Loucy (cell line): ENCODE data around the gene SLCO4A1.
"Not testable (repeated sequence)": the region's sequence is repeated elsewhere in the genome, so short reads cannot be mapped to it uniquely, and the experiment has no call there.

Source experiments
- H2AFZ ChIP-seq: fragments of 200-600 bp; sonication (generic); 2 replicates; pipeline ENCODE4 v1.6.0; 2016; ENCODE audit warnings: antibody characterized with exemption, mild to moderate bottlenecking, low read length, moderate library complexity
- H3F3A ChIP-seq: fragments of 200-600 bp; 2 replicates; pipeline ENCODE4 v1.6.0; 2016; ENCODE audit warnings: antibody characterized with exemption, low read depth, mild to moderate bottlenecking
- H3K27me3 ChIP-seq: fragments of 200-600 bp; sonication (generic); 2 replicates; pipeline ENCODE4 v1.6.1; 2014; ENCODE audit warnings: low read length, mild to moderate bottlenecking; ENCODE audit not compliant: insufficient read depth, poor library complexity, severe bottlenecking
- H3K36me3 ChIP-seq: fragments of 200-600 bp; sonication (generic); 2 replicates; pipeline ENCODE4 v1.6.1; 2016; ENCODE audit warnings: low read length; ENCODE audit not compliant: insufficient read depth
- H3K4me1 ChIP-seq: fragments of 200-600 bp; sonication (generic); 2 replicates; pipeline ENCODE4 v1.5.1; 2014; ENCODE audit warnings: low read length, mild to moderate bottlenecking; ENCODE audit not compliant: insufficient read depth, poor library complexity, severe bottlenecking
- H3K4me2 ChIP-seq: fragments of 200-600 bp; sonication (generic); 2 replicates; pipeline ENCODE4 v1.6.0; 2014; ENCODE audit warnings: antibody characterized with exemption, low read length, low read depth, mild to moderate bottlenecking; ENCODE audit not compliant: poor library complexity, severe bottlenecking
- H3K4me3 ChIP-seq: fragments of 200-600 bp; sonication (generic); 2 replicates; pipeline ENCODE4 v1.5.1; 2014; ENCODE audit warnings: low read length, mild to moderate bottlenecking, mixed read lengths; ENCODE audit not compliant: poor library complexity, severe bottlenecking
- H3K79me2 ChIP-seq: fragments of 200-600 bp; sonication (generic); 2 replicates; pipeline ENCODE4 v1.6.1; 2014; ENCODE audit warnings: low read length; ENCODE audit not compliant: insufficient read depth
- H3K9ac ChIP-seq: fragments of 200-600 bp; sonication (generic); 2 replicates; pipeline ENCODE4 v1.6.0; 2014; ENCODE audit warnings: mild to moderate bottlenecking, low read depth, low read length, moderate library complexity; ENCODE audit not compliant: poor library complexity, severe bottlenecking
- H3K9me2 ChIP-seq: fragments of 200-600 bp; sonication (generic); replicated peaks from 2 replicates; pipeline ENCODE4 v1.6.1; 2016; ENCODE audit warnings: low read depth, low read length, mixed read lengths
- H3K9me3 ChIP-seq: fragments of 200-600 bp; sonication (generic); 2 replicates; pipeline ENCODE4 v1.6.1; 2014; ENCODE audit warnings: mild to moderate bottlenecking, antibody characterized with exemption, low read length, low read depth; ENCODE audit not compliant: insufficient read depth
- H4K20me1 ChIP-seq: fragments of 200-600 bp; sonication (generic); 2 replicates; pipeline ENCODE4 v1.6.0; 2014; ENCODE audit warnings: antibody characterized with exemption, low read length, mild to moderate bottlenecking; ENCODE audit not compliant: insufficient read depth, poor library complexity, severe bottlenecking
- EZH2phosphoT487 ChIP-seq: fragments of 200-600 bp; IDR thresholded peaks from 2 replicates; pipeline ENCODE4 v1.6.1; 2018; ENCODE audit warnings: antibody characterized with exemption, mild to moderate bottlenecking, moderate library complexity, borderline replicate concordance
- TF ChIP-seq, protein P1 (sequence below): fragments of 200-600 bp; sonication (generic); conservative IDR thresholded peaks from 2 replicates; pipeline ENCODE4 v1.5.1; 2014; ENCODE audit warnings: mild to moderate bottlenecking, antibody characterized with exemption, low read length

The SLCO4A1 gene

DNA sequence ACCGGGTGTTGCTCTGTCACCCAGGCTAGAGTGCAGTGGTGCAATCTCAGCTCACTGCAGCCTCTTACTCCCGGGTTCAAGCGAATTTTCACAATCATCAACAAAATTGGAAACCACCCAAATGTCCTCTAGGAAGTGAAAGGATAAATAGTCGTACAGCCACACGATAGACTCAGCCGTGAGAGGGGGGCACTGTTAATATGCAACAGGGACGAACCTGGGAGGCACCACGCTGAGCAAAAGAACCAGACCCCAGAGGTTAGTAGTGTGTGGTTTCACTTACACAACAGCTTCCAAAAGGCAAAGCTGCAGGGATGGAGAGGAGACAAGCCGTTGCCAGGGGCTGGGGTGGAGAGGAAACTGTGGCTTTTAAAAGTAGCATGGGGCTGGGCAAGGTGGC, 36.2 kb downstream of the SLCO4A1 start:
- H3K9ac ChIP-seq = peak overlapping the region; percentile 35
- H3K4me1 ChIP-seq = peaks cover 22% of the 10 kb centered on the region
- H3K4me3 ChIP-seq = no peak overlapping the region
- H3K9me3 ChIP-seq = no peaks in the 10 kb centered on the region; the same call in 1 of the 2 replicates
- H2AFZ ChIP-seq = no peak overlapping the region
- no peaks in the 10 kb centered on the region for H4K20me1 ChIP-seq
- H3K36me3 ChIP-seq = no peaks in the 10 kb centered on the region
- no peaks in the 10 kb centered on the region for H3F3A ChIP-seq
- H3K9me2 ChIP-seq = no peaks in the 10 kb centered on the region
- H3K79me2 ChIP-seq = no peaks in the 10 kb centered on the region
- peak overlapping the region; percentile 30 for H3K4me2 ChIP-seq
- H3K27me3 ChIP-seq = no peaks in the 10 kb centered on the region
- no peak for TF ChIP-seq EZH2phosphoT487
- TF ChIP-seq, protein P1, sequence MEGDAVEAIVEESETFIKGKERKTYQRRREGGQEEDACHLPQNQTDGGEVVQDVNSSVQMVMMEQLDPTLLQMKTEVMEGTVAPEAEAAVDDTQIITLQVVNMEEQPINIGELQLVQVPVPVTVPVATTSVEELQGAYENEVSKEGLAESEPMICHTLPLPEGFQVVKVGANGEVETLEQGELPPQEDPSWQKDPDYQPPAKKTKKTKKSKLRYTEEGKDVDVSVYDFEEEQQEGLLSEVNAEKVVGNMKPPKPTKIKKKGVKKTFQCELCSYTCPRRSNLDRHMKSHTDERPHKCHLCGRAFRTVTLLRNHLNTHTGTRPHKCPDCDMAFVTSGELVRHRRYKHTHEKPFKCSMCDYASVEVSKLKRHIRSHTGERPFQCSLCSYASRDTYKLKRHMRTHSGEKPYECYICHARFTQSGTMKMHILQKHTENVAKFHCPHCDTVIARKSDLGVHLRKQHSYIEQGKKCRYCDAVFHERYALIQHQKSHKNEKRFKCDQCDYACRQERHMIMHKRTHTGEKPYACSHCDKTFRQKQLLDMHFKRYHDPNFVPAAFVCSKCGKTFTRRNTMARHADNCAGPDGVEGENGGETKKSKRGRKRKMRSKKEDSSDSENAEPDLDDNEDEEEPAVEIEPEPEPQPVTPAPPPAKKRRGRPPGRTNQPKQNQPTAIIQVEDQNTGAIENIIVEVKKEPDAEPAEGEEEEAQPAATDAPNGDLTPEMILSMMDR = no peak

DNA sequence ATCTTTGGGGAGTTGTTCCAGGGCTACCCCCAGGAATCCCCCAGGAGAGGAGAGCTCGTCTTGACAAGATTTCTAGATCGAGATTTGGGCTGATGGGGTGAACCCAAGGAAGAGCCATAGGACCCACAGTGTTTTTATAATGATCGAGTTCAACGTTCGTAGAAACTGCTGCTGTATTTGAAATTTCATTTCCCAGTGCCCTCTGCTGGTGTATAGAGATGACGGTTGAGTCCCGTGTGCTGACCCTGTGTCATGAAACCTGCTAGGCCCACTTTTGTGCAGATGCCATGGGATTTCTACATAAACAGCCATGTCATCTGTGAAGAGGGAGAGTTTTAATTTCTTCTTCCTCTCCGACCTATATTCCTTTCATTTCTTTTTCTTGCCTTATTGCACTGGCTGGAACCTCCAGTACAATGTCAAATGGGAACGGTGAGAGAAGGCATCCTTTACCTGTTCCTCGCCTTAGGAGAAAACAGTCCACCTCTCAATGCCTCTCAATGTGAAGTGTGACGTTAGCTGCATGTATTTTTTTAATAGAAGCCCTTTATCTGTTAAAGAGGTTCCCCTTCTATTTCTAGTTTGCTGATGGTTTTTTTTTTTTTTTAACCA, 37.8 kb downstream of the SLCO4A1 start:
- no peak overlapping the region for H3K9ac ChIP-seq
- H3K27me3 ChIP-seq = no peaks in the 10 kb centered on the region
- no peak overlapping the region for H2AFZ ChIP-seq
- no peaks in the 10 kb centered on the region for H3F3A ChIP-seq
- peaks cover 22% of the 10 kb centered on the region for H3K4me1 ChIP-seq
- H4K20me1 ChIP-seq = no peaks in the 10 kb centered on the region
- no peaks in the 10 kb centered on the region for H3K36me3 ChIP-seq
- no peaks in the 10 kb centered on the region for H3K79me2 ChIP-seq
- no peaks in the 10 kb centered on the region; the same call in 1 of the 2 replicates for H3K9me3 ChIP-seq
- no peak overlapping the region for H3K4me2 ChIP-seq
- no peaks in the 10 kb centered on the region for H3K9me2 ChIP-seq
- TF ChIP-seq, protein P1 = no peak; the same call in 1 of the 2 replicates
- TF ChIP-seq EZH2phosphoT487 = no peak
- no peak overlapping the region for H3K4me3 ChIP-seq

DNA sequence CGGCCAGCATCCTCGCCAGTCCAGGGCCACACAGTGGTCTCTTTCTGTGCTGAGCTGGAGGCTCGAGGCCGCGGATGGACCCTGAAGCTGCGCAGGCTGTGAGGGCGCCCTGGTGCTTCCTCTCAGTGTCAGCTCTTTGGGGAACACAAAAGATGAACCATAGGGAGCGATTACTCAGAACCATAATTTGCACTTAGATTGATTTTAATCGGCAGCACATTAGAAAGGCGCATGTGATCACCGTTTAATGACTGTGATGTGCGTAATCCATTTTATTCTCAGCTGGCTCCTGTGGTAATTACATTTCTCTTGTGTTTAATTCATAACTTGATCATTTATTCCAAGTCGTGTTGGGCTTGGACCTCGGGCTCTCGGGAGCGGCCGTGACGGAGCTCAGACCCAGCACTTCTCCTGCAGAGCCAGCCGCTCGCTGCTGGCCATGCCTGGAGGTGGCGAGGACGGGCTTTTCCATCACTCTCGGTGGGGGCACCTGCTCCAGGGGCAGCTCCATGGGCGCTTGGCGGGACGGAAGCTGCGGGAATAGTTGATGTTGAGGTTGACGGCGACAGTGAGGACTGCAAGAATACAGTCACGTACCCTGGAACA, 40.7 kb downstream of the SLCO4A1 start:
- no peak for TF ChIP-seq EZH2phosphoT487
- TF ChIP-seq, protein P1 = no peak
- no peaks in the 10 kb centered on the region for H3F3A ChIP-seq

DNA sequence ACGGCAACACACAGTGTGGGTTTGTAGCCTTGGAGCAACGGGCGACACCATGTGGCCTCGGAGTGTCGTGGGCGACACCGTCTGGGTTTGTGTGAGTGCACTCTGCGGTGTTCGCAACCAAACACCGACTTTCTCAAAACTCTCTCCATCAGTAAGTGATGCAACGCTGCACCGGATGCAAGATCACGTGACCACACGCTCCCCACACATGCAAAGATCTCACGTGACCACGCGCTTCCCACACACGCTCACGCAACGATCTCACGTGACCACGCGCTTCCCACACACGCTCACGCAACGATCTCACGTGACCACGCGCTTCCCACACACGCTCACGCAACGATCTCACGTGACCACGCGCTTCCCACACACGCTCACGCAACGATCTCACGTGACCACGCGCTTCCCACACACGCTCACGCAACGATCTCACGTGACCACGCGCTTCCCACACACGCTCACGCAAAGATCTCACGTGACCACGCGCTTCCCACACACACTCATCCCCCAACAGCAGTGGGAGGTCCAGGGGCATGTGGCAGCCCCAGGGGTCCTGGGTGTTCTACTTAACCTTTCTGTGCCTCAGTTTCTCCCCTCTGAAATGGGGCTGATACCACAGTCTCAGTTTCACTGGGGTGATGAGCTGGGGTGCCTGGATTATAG, 41.5 kb downstream of the SLCO4A1 start:
- H3K9me2 ChIP-seq, H3K4me1 ChIP-seq, H3K9me3 ChIP-seq, H3K4me3 ChIP-seq, H3K79me2 ChIP-seq, H3K4me2 ChIP-seq, H4K20me1 ChIP-seq, H3F3A ChIP-seq, H2AFZ ChIP-seq, H3K36me3 ChIP-seq, H3K9ac ChIP-seq, H3K27me3 ChIP-seq: not testable (repeated sequence)

More for the DNA sequence above, 40.7 kb downstream of the SLCO4A1 start:
- Histone ChIP-seq H3K36me3 (no peaks in the 10 kb centered on the region), H2AFZ (no peak overlapping the region), H3K4me1 (peaks cover 13% of the 10 kb centered on the region), H3K9me2 (no peaks in the 10 kb centered on the region), H3K79me2 (no peaks in the 10 kb centered on the region), H3K9me3 (no peaks in the 10 kb centered on the region; the same call in 1 of the 2 replicates), H3K4me2 (no peak overlapping the region), H3K27me3 (no peaks in the 10 kb centered on the region), H4K20me1 (no peaks in the 10 kb centered on the region), H3K4me3 (no peak overlapping the region), H3K9ac (no peak overlapping the region)
